GM19043 (cell line): ENCODE data around the gene TREM1.

ENCODE experiments used
- ATAC-seq: cut with Tn5 transposase; IDR thresholded peaks from one replicate; pipeline ENCODE4 v1.9.1; 2021; ENCODE audit warnings: low read depth; ENCODE audit not compliant: unreplicated experiment

The TREM1 gene

DNA sequence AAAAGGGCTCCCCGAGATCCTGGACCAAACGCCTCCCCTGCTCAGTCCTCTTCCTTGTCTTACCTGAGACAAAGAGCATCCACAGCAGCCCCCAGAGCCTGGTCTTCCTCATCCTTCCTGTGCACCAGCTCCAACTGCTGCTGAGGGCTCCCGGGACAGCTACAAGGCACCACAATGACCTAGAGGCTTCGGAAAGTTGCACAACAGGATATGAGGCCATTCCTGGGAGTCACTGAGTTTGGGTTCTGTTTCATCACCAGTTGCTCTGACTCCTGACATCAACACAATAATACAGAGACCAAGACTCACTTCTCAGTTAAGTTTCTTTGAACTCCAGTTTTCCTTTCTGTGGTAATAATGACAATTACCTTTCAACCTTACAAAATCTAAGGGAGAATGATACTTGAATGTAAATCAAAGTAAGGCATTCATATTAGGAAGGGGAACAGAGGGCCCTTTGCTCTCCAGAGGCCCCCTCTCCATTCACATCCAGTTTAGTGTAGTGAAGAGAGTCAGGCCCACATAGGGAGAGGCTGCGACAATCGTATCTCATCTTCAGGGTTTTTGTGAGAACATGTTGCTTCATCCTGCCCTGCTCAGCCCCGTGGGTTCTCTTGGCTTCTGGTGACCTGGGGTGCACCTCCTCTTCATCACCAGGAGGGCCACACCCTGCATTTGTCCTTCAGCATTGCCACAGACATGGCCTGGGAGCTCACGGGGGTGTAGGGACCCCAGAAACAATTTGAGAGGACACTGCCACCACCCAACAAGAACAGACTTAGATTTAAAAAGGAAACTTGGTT lies at the start of gene TREM1:
Gene TREM1, minus strand, starts transcription at position 139 of the 803 bp plus-strand sequence. Its CDS starts 27 bp downstream, at position 112.
- no peak for ATAC-seq

DNA sequence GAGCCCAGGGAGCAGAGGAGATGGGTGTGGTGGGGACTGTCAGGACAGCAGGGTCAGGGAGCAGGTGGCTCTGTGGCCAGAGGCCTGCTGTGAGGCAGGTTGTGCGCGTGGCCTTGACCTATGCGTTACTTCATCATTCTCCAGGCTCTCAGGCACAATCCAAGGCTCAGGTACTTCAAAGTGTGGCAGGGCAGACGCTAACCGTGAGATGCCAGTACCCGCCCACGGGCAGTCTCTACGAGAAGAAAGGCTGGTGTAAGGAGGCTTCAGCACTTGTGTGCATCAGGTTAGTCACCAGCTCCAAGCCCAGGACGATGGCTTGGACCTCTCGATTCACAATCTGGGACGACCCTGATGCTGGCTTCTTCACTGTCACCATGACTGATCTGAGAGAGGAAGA lies 49.5 kb upstream of the TREM1 start:
- no peak for ATAC-seq

DNA sequence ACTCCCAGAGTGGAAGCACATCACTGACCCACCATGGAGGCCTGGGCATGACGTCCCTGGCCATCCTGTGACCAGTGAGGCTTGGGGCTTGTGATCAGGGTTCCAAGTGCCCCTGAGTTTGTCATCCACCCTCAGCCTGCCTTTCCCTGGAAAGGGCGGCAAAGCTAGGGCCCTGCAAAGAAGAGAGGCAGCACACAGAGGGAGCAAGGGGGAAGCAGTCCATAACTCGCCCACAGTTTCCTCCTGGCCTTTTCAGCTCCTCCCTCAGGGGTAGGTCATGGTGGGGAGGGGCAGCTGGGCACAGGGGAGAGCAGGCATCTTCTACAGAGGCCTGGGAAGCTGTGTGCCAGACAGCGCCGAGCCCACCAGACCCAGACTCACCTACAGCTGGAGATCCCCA lies 48.8 kb upstream of the TREM1 start, which contains the start of gene NCR2:
Gene NCR2, plus strand, starts transcription at position 313 of the 400 bp plus-strand sequence. CDS start 269 bp downstream, outside the sequence.
- no peak for ATAC-seq

DNA sequence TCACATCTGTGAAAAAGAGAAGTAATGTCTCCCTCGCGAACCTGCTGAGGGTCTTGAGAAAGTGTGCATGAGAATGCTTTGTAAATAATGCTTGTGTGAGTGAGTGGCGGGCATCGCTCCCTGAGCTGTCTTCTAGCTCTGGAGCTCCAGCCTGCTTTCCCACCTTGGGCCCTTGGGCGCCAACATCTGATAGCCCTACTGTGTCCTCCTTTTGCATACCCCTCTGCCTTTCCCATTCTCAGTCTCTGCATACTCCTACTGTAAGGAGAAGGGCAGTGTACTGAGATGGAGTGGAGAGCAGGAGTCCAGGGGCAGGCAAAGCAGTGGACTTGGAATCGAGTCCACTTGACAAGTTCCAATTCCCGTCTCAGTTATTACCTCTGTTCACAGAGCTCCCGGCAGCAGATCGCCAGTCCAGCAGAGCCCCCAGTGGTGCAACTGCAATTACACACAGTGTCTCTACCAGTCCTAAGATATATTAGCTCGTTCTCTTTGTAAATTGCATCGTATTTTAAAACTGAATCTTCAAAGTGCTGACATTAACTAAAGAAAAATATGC lies 48.1 kb upstream of the TREM1 start:
- ATAC-seq: no peak

DNA sequence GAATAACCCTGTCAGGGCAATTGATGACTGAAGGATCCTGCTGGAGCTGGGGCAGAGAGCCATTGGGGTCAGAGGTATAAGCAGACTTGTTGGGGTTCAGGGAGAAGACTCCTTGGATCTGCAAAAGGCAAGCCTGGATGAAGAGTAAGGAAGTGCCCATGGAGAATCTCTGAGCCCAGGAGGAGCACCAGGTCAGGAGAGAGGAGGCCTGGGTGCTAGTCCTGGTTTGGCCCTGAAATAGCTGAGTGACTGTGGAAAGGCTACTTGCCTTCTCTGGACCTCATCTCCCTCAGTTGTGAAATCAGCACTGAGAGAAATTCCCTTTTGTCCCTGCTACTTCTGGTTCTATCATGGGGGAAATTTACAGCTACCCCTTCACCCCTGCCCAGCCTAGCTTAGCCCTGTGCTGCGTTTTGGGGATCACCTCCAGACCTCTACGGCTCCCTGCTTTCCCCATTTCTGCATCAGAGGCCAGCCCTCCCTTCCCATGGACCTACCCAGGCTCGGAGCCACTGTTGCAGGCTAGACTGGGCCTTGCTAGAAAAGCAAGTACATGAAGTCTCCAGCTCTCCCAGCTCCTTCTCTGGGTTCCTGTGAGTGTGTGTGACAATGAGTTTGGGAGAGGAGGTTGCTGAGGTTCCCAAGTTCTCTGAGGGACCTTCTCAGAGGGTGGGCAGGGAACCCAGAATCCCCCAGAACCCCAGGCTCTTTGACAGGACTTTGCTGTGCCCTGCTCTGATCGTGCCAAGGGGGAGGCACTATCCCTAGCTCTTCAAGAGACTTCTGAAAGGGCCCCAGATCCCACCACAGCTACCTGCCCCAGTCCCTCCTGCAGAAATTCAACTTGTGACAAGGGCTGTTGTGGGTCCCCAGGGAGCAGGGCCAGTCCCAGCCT lies 46.6 kb upstream of the TREM1 start:
- no peak for ATAC-seq

DNA sequence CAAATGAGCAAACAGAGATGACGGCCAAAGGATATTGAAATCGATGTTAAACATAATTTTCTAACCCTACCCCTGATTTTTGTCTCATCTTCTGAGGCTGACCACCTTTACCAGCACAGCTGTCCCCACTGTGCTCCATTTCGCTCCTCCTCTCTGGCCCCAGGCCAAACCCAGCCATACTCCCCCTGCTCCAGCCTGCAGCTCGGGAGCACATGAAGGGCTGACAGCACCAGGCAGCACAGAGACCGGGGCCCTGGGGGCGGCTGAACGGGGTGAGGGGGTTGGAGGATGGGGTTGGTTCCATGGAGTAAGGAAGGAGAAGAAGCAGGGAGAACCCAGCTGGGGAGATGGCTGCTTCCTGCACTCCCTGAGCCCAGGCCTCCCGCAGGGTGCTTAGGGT lies 45.8 kb upstream of the TREM1 start:
- no peak for ATAC-seq

DNA sequence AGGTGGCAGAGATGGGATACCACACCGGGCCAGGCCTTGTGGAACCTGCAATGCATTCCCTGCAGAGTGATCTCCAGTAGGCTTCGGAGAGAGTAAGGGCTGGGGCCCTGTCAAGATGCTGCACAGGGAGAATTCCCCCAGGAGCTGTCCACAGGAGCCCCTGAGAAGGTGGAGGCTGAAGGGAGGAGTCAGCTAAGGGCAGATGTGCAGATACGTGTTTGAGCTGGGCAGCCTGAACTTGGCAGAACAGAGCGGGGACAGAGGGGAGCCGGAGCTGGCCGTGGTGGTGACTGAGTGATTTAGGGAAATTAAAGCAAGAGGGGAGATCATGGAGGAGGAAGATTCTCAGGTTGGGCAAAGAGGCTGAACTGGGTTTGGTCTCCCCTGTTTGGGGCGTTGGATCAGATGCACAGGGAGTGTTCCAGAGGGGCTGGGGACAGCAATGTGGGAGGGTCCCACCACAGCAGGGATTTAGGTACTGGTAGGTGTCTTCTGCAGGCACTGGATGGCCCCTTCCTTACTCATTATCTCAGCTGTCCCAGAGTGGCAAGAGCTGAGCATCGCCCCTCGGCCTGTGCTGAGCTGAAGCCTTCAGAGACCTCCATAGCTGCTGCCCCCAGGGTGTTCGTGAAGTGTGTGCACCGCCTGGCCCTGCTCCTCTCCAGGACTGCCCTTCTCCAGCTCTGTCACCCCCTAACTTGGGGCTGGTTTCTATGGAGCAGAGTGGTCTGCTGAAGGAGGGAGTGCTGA lies 45.1 kb upstream of the TREM1 start:
- ATAC-seq: no peak

DNA sequence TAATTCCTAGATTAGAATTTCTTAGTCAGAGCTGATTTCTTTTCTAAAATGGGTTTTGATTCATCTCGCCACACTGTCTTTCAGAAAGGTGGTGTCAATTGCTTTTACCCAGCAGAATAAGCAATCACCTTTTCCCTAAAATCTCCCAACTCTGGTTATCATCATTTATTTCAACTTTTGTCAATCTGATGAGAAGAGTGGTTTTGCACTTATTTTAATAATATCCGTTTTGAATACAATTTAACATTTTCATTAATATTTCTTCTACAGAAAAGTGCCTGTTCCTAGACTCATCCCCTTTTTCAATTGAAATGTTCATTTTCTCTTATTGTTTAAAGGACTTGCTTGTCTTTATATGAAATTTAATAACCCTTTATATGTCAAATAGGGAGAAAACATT lies 40.7 kb upstream of the TREM1 start:
- no peak for ATAC-seq

DNA sequence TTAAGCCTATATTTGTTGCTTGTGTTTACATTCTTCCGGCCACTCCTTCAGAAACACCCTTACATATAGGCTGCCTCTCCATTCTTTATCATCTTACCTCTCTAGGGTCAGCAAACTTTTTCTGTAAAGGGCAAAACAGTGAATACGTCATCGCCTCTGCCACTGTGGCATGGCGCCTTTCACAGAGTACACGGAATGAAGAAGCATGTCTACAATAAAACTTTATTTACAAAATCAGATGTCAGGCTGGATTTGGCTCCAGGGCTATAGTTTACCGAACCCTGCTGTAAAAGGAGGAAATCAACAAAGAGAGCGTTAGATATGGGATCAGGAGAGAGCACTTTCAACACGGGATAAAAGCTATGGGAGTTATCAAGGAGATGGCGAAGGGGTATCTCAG lies 39.6 kb upstream of the TREM1 start:
- no peak for ATAC-seq

DNA sequence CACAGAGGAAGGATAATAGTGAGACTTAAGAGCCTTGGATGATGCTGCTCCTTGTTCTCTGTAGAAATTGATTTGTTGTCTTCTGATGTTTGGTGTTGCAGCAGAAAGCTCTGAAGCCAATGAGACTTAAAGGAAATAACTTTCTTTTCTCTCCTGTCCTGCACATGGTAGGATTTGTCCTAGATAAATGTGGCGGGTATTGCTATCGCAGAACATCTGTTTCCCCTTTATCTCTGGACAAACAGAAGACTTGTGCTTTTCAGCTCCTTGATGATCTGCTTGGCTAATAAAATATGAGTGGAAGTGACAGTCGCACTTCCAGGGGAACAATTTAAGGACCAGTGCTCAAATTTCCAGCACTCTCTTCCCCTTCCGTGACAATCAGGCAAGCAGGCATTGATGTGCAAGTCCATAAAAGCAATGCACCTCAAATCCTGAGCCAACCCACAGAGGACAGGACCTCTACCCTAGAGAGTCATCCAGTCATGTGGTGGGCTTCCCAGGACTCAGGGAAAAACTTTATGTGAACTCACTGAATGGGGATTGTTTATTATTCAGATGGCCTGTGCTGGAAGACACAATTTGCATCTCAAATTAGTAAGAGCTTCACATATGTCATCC lies 39.1 kb upstream of the TREM1 start:
- no peak for ATAC-seq

DNA sequence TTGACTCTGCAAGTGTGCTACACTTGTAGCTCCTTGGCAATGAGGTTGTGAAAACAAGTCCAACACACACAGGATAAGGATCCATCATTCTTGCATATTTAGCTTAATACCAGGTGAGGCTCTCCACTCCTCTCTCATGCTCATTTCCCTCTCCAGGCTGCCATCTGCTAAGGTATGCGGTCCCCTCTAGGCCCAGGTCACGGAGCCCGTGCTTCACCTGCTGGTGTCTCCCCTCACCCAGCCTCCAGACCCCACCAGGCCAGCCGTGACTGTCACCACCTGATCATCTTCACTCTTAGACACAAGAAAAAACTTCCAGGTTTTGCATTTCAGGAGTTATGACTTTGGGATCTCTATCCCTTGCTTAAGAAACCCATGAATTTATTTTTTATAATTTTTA lies 34.7 kb upstream of the TREM1 start:
- no peak for ATAC-seq

DNA sequence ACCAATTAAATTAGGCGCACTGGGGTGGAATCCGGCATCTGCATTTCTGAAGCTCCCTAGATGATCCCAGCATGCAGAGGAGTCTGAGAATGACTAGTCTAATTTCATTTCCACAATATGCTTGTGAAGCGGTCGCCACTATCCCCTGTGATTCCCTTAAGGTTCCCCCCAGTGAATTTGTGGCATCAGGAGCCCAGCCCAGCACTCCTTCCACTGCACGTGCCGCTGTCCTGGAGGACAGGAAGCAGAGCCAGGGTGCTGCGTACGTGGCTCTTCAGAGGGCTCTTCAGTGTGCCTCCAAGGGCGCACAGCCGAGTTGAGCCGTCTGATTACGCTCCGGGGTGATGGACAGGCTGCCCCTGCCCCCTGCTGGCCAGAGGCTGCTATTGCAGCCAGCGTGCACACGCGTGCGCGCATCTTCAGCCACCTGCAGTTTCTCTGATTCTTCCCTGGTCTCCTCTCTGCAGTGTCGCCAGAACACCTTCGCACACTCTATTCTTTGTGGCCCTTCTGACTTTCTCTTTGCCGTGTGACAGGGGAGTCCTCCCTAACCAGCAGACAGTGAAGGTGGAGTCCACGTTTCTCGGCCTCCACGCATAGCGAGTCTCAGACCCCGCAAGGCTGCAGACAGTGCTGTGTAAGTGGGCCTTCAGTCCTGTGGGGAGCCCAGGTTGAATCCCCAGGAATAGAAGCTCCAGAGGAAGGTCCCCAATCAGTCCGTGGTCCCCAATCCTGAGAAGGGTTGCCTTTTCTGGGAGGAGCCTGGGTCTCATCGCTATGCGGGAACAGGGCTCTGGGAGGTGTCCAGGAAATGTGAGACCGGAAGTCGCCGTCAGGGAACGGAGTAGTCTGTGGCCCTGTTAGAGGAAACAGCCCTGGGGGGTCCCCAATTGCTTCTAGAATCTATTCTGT lies 32.4 kb upstream of the TREM1 start:
- peak; percentile 95 for ATAC-seq

DNA sequence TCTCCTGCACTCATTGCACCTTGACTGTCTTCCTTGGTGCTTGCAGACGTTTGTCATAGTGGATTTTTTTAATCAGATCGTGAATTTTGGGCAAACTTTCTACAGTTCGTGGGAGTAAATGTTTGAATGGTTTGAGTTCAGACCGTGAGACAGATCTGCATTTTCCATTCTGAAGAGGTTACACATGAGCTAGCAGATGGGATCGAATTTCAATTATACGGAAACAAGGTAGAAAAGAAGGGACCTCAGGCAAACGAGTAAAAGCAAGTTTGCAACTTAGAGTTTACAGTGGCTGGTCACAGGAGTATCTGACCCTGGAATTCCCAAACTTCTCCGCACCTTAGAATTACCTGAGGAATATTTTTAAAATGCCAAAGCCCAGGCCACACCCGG lies 31.8 kb upstream of the TREM1 start:
- ATAC-seq: no peak

DNA sequence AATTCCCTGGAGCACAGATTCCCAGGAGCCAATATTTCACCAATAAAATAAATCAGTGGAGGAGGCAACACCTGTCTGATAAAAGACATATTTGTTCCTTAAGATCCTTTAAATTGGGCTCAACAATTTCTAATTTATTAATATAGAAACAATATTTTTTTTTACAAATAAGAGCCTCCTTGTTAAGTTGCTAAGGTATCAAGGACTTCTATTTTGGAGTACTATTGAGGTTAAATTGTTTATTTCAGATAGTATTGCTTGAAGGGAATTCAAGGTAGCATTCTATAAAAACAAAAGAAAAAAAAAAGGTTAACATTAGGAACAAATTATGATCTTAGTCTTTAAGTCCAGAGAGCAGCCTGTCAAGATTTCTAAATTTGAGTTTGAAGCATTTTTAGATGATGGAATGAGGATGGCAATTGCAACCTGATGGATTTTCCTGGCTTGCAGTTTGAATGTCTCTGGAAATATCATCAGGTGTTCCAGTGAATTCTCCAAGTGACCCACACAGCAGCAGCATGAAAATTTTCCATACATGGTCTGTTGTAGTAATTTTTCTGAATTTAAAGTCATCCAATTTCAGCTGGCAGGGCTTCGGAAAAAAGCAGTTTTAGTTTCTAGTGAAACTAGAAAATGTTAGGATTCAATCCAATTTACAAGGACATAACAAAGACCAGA lies 29.6 kb upstream of the TREM1 start:
- ATAC-seq: no peak

DNA sequence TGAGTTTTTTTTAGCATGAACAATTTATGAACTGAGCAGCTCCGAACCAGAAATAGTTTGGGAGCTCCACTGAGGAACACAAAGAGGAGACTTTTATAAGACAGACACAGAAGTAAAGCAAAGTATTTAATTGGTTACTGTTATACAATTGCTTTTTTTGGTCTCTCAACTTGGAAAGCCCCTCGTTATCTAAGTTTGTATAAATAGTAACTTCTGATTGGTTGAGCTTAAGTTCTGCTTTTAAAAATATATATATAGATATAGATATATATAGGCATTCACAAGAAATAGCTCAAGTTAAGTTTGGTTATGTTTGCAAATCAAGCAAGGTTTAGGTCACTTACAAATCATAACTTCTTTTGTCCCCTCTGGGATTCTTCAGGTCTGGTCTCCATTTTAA lies 28.7 kb upstream of the TREM1 start:
- ATAC-seq: no peak

DNA sequence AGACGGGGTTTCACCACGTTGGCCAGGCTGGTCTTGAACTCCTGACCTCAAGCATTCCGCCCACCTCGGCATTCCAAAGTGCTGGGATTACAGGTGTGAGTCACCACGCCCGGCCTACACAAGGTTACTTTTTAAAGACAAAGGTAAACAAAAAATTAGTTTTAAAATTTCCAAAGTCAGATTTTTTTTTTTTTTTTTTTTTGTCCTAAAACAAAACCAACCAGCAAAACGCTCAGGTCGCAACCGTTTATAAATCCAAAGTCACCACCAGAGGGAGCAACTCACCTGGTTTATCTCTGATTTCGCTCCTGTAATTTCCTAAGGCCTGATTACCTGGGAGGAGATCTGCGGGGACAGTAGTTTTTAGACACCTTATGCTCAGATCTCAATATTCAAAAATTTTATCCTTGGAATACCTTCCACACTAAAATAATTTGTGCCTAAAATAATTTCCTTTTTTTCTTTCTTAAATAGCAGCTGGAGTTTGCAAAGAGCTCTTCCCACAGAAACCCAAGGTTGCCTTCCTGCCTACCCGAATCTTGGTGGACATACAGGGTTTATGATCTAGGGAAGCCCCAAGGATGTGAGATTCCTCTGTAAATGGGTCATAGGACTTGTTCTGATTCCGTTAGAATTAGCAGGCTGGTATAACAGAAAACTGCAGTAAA lies 19.8 kb upstream of the TREM1 start:
- ATAC-seq: no peak

DNA sequence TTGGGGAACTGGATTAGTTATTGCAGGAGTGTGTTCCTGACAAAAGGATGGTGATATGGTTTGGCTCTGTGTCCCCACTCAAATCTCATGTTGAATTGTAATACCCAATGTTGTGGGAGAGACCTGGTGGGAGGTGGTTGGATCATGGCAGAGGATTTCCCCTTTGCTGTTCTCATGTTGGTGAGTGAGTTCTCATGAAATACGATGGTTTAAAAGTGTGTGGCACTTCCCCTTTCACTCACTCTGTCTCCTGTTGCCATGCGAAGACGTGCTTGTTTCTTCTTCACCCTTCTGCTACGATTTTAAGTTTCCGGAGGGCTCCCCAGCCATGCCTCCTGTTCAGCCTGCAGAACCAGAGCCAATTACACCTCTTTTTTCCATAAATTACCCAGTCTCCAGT lies 16.2 kb upstream of the TREM1 start:
- ATAC-seq: no peak
